ENCODE measurements around the gene SIRT2. TPM values are rescaled to one million over a fixed set of nuclear protein-coding genes. Genes with fewer than 3 reads are reported as not detected.

Gene SIRT2
- total RNA-seq, 1 experiment from 2014 or later = 162 TPM

DNA sequence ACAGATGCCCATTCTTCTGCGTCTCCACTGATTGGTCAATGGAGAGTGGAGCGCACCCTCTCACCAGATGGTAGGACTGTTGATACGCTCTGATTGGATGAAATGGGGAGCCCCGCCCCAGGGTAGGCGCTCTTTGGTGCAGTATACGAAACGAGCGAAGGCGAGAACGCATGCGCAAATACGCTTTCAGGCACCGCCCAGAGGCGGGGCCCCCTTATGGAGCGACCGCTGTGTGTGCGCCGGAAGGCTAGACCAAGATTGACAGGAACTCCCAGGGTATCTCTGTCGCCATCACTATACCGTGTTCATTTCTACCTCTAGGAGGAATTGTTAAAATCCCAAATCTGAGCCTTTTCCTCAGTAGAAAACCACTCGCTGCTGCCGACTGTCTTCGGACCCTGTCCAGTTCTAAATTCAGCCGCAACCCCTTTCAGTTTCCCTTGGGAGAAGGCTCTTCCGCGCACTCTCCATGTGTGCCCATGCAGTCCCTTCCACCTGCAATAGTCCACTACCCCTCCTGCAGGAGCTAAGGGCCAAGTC is 48.9 kb downstream of the SIRT2 start:
- DNase-seq (ENCODE audit: low read depth, low spot score) (no peak), ATAC-seq (peak; percentile 83)
- Histone ChIP-seq H3K4me1 (ENCODE audit: control insufficient read depth, insufficient read depth, low read length) (peaks cover 49% of the 10 kb centered on the region), H3K4me3 (ENCODE audit: low read depth in 2 of 2, low read length in 2 of 2) (peak overlapping the region; percentile 61 to 70), H3K27me3 (ENCODE audit: control insufficient read depth, insufficient read depth, low read length) (no peaks in the 10 kb centered on the region), H3K27ac (ENCODE audit: low read length) (peak overlapping the region; percentile 99), H3K36me3 (ENCODE audit: control insufficient read depth, insufficient read depth, low read length) (peaks cover 27% of the 10 kb centered on the region), H3K9me3 (ENCODE audit: control insufficient read depth, insufficient read depth, low read depth, low read length) (no peaks in the 10 kb centered on the region)
- intact Hi-C loops (cut with micrococcal nuclease; ENCODE audit: unreplicated experiment) (loop anchor here (5.0 to 10.0 kb wide), 2 partner anchors 47 to 346 kb away; partner anchors contain the start of genes NFKBIB and SIRT2), in situ Hi-C loops (cut with HindIII; ENCODE audit: low pct_unique_long_range_greater_than_20kb, low sequenced_read_pairs) (no loop called here)
- POLR2A ChIA-PET = interaction anchor here (0.5 to 1.1 kb wide), 7 partner anchors 10 to 555 kb away, joined by 3 to 7 read pairs (median 4); partner anchors contain the start of gene ECH1
- no TSS peak for BruUV-seq (replicated peaks)
- CTCF ChIA-PET = interaction anchor here (0.6 to 1.3 kb wide), 4 partner anchors 37 to 332 kb away, joined by 3 to 7 read pairs (median 3); no protein-coding TSS in a partner anchor
- TF ChIP-seq TCF7L2 (IDR thresholded peaks at IDR 0.05; ENCODE audit: low read depth, low read length) (no peak; the same call in 1 of the 2 replicates), SIN3A (IDR thresholded peaks at IDR 0.05; ENCODE audit: borderline replicate concordance, insufficient read depth, low read depth, low read length) (no peak), POLR2AphosphoS5 (IDR thresholded peaks at IDR 0.05; ENCODE audit: low read depth, low read length) (no peak)
- TF ChIP-seq, protein P1, sequence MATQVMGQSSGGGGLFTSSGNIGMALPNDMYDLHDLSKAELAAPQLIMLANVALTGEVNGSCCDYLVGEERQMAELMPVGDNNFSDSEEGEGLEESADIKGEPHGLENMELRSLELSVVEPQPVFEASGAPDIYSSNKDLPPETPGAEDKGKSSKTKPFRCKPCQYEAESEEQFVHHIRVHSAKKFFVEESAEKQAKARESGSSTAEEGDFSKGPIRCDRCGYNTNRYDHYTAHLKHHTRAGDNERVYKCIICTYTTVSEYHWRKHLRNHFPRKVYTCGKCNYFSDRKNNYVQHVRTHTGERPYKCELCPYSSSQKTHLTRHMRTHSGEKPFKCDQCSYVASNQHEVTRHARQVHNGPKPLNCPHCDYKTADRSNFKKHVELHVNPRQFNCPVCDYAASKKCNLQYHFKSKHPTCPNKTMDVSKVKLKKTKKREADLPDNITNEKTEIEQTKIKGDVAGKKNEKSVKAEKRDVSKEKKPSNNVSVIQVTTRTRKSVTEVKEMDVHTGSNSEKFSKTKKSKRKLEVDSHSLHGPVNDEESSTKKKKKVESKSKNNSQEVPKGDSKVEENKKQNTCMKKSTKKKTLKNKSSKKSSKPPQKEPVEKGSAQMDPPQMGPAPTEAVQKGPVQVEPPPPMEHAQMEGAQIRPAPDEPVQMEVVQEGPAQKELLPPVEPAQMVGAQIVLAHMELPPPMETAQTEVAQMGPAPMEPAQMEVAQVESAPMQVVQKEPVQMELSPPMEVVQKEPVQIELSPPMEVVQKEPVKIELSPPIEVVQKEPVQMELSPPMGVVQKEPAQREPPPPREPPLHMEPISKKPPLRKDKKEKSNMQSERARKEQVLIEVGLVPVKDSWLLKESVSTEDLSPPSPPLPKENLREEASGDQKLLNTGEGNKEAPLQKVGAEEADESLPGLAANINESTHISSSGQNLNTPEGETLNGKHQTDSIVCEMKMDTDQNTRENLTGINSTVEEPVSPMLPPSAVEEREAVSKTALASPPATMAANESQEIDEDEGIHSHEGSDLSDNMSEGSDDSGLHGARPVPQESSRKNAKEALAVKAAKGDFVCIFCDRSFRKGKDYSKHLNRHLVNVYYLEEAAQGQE (IDR thresholded peaks at IDR 0.05; ENCODE audit: insufficient read depth in 1 of 2, low read depth in 2 of 2, low read length in 1 of 2) = no peak
- TF ChIP-seq, protein P2, sequence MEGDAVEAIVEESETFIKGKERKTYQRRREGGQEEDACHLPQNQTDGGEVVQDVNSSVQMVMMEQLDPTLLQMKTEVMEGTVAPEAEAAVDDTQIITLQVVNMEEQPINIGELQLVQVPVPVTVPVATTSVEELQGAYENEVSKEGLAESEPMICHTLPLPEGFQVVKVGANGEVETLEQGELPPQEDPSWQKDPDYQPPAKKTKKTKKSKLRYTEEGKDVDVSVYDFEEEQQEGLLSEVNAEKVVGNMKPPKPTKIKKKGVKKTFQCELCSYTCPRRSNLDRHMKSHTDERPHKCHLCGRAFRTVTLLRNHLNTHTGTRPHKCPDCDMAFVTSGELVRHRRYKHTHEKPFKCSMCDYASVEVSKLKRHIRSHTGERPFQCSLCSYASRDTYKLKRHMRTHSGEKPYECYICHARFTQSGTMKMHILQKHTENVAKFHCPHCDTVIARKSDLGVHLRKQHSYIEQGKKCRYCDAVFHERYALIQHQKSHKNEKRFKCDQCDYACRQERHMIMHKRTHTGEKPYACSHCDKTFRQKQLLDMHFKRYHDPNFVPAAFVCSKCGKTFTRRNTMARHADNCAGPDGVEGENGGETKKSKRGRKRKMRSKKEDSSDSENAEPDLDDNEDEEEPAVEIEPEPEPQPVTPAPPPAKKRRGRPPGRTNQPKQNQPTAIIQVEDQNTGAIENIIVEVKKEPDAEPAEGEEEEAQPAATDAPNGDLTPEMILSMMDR (IDR thresholded peaks at IDR 0.05) = no peak

DNA sequence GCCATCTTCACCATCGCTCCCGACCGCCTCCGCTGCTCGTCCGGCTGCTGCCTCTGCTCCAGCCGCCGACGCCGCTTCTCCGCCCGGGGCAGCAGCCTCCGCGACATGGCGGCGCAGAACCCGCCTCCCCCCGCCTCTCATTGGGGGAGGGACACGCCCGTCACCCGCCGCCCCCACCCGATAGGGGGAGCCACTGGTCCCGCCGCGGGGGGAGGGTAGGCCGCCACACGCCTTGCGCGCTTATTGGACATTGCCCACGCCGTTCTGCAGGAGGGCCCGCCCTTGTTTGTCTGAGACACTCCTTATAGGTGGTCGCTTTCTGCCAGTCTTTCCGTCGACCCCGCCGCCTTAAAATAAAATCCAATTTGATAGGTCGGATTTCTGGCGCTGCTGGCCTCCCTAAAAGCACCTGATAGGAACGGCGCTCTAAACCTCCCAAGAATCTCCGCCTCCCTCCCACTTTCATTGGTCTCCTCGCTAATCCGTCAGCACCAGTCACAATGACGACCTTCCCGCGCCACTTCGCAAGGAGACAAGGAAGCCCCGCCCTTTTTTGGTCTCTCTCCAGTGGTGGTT is 49.5 kb downstream of the SIRT2 start, which contains the start of gene HNRNPL:
TSS of gene HNRNPL (minus strand) at position 127 of the 576 bp plus-strand sequence. CDS start at position 107, 20 bp downstream.
- DNase-seq (ENCODE audit: low read depth, low spot score) = peak; percentile 100
- in situ Hi-C loops (cut with HindIII; ENCODE audit: low pct_unique_long_range_greater_than_20kb, low sequenced_read_pairs) (loop anchor here (10.0 kb wide), 1 partner anchor 85 kb away; the partner anchor contains the start of genes MRPS12 and SARS2), intact Hi-C loops (cut with micrococcal nuclease; ENCODE audit: unreplicated experiment) (loop anchor here (1.0 to 10.0 kb wide), 3 partner anchors 47 to 345 kb away; partner anchors contain the start of genes MRPS12, NFKBIB, SARS2 and SIRT2)
- H3K9me3 ChIP-seq (ENCODE audit: control insufficient read depth, insufficient read depth, low read depth, low read length) = no peaks in the 10 kb centered on the region
- H3K27me3 ChIP-seq (ENCODE audit: control insufficient read depth, insufficient read depth, low read length) = no peaks in the 10 kb centered on the region
- no TSS peak for BruUV-seq (replicated peaks)
- ATAC-seq = peak; percentile 75
- peaks cover 52% of the 10 kb centered on the region for H3K4me1 ChIP-seq (ENCODE audit: control insufficient read depth, insufficient read depth, low read length)
- peak within 1 kb of the TSS; percentile 99 for H3K27ac ChIP-seq (ENCODE audit: low read length)
- peak within 1 kb of the TSS; percentile 61 to 70 for H3K4me3 ChIP-seq (ENCODE audit: low read depth in 2 of 2, low read length in 2 of 2)
- ChIA-PET POLR2A (interaction anchor here (0.6 to 1.5 kb wide), 16 partner anchors 10 to 946 kb away, joined by 3 to 30 read pairs (median 6); partner anchors contain the start of genes ECH1, MRPS12, NFKBIB and SARS2), CTCF (interaction anchor here (0.6 to 1.0 kb wide), 4 partner anchors 9 to 189 kb away, joined by 3 to 7 read pairs (median 6); partner anchors contain the start of genes MRPS12 and SARS2)
- peaks cover 31% of the 10 kb centered on the region for H3K36me3 ChIP-seq (ENCODE audit: control insufficient read depth, insufficient read depth, low read length)
- TF ChIP-seq, protein P1 (IDR thresholded peaks at IDR 0.05; ENCODE audit: insufficient read depth in 1 of 2, low read depth in 2 of 2, low read length in 1 of 2) = no peak
- TF ChIP-seq TCF7L2 (IDR thresholded peaks at IDR 0.05; ENCODE audit: low read depth, low read length) (peak; percentile 89), SIN3A (IDR thresholded peaks at IDR 0.05; ENCODE audit: borderline replicate concordance, insufficient read depth, low read depth, low read length) (no peak)

Measured in Panc1 (cell line).